ENCODE results near the gene ZNF471.

ZNF471 gene

GRCh38 chr19:56577719-56578602 lies 70.3 kb downstream of the ZNF471 start:
- no peak for DNase-seq

All from activated naive CD4-positive, alpha-beta T cell (primary cell).